OCI-LY7 (cell line): ENCODE measurements around the gene MTMR10.

Experiments used
- CTCF ChIP-seq: fragments of 200-600 bp; sonication (generic); conservative IDR thresholded peaks from 2 replicates; pipeline ENCODE4 v1.5.1; 2014; ENCODE audit warnings: mild to moderate bottlenecking, antibody characterized with exemption, low read length, moderate library complexity, mixed read lengths
- EZH2phosphoT487 ChIP-seq: fragments of 200-600 bp; sonication (generic); IDR thresholded peaks from 2 replicates; pipeline ENCODE4 v1.6.1; 2018; ENCODE audit warnings: low read depth, borderline replicate concordance, mild to moderate bottlenecking, mixed run types, antibody characterized with exemption, low read length, moderate library complexity, mixed read lengths

- TF ChIP-seq CTCF: no peak
- TF ChIP-seq EZH2phosphoT487: no peak
Measured at GRCh38 chr15:31024979-31025378, 33.6 kb upstream of the MTMR10 start.
